AG04449 (cell line): ENCODE data around the gene G6PC1.
"Not testable (repeated sequence)": the region's sequence is repeated elsewhere in the genome, so short reads cannot be mapped to it uniquely, and the experiment has no call there.

Experiments used
- CTCF ChIA-PET: fragments of 350-600 bp; formaldehyde crosslinking; extraction: SDS; loops from one replicate; lab custom pipeline; 2021; ENCODE audit warnings: antibody characterized with exemption; lab: Yijun Ruan, JAX
- POLR2A ChIA-PET: fragments of 400-600, 350-600 bp; formaldehyde crosslinking; extraction: SDS; loops from one replicate; lab custom pipeline; 2020; ENCODE audit warnings: antibody characterized with exemption, inconsistent platforms; lab: Yijun Ruan, JAX
- DNase-seq: peaks from one replicate; pipeline ENCODE4 v3.0.0-alpha.2; 2010; ENCODE audit warnings: low read depth, low spot score
- H3K4me3 ChIP-seq: 2 replicates; pipeline ENCODE4 v1.5.1; 2011; ENCODE audit warnings: low read depth, mild to moderate bottlenecking, control low read depth, low read length
- CTCF ChIP-seq: IDR thresholded peaks from one replicate; pipeline ENCODE4 v1.5.1; 2011; ENCODE audit warnings: mild to moderate bottlenecking, moderate library complexity, low read length, control low read depth, inconsistent platforms; ENCODE audit not compliant: insufficient read depth; ENCODE audit errors: missing control alignments

The G6PC1 gene

GRCh38 chr17:42880776-42881310 lies 19.8 kb upstream of the G6PC1 start:
- no peak overlapping the region for H3K4me3 ChIP-seq
- CTCF ChIA-PET: interaction anchor here (1.6 kb wide), 1 partner anchor 22 kb away, joined by 3 read pairs; no protein-coding TSS in a partner anchor
- DNase-seq: no peak
- POLR2A ChIA-PET: no interaction called here
- TF ChIP-seq CTCF: no peak

GRCh38 chr17:42881706-42882105 lies 18.9 kb upstream of the G6PC1 start:
- H3K4me3 ChIP-seq, POLR2A ChIA-PET, CTCF ChIA-PET: not testable (repeated sequence)

GRCh38 chr17:42882166-42882565 lies 18.4 kb upstream of the G6PC1 start:
- POLR2A ChIA-PET: no interaction called here
- CTCF ChIA-PET: no interaction called here
- no peak overlapping the region for H3K4me3 ChIP-seq
- no peak for TF ChIP-seq CTCF
- no peak for DNase-seq

More at GRCh38 chr17:42881706-42882105, 18.9 kb upstream of the G6PC1 start:
- DNase-seq: not testable (repeated sequence)

- no peak for DNase-seq
- ChIA-PET CTCF (interaction anchor here (0.6 kb wide), 1 partner anchor 140 kb away, joined by 4 read pairs; no protein-coding TSS in a partner anchor), POLR2A (interaction anchor here (0.6 kb wide), 1 partner anchor 31 kb away, joined by 4 read pairs; no protein-coding TSS in a partner anchor)
- H3K4me3 ChIP-seq: no peak overlapping the region
- TF ChIP-seq CTCF: no peak
Observed at GRCh38 chr17:42883802-42884558, 16.6 kb upstream of the G6PC1 start.

- H3K4me3 ChIP-seq, DNase-seq, POLR2A ChIA-PET, CTCF ChIA-PET: not testable (repeated sequence)
Observed at GRCh38 chr17:42885806-42886205, 14.8 kb upstream of the G6PC1 start.

- CTCF ChIA-PET: no interaction called here
- POLR2A ChIA-PET: no interaction called here
- DNase-seq: no peak
- no peak overlapping the region for H3K4me3 ChIP-seq
- TF ChIP-seq CTCF: no peak
Observed at GRCh38 chr17:42886283-42887176, 14.1 kb upstream of the G6PC1 start.

- no peak for TF ChIP-seq CTCF
- POLR2A ChIA-PET: no interaction called here
- CTCF ChIA-PET: interaction anchor here (0.6 to 1.0 kb wide), 3 partner anchors 9 to 47 kb away, joined by 3 read pairs; no protein-coding TSS in a partner anchor
- H3K4me3 ChIP-seq: no peak overlapping the region
- no peak for DNase-seq
Observed at GRCh38 chr17:42889809-42890208, 10.8 kb upstream of the G6PC1 start.
